Right lung (tissue), 5 donors: ENCODE measurements around the gene TFAP2A. TPM values are rescaled to one million over a fixed set of nuclear protein-coding genes. Genes with fewer than 3 reads are reported as not detected.

Experiments used
- DNase-seq, 2 donors: peaks; one replicate each; pipeline ENCODE4 v3.0.0-alpha.2; 2013
- polyA plus RNA-seq, 5 donors: library from polyadenylated mRNA; unstranded; fragments of 120-200 nt; gene quantifications; one replicate each; pipeline versions ENCODE4 v1.2.1 to v1.2.3, GENCODE V29; 2013; ENCODE audit warnings: inconsistent platforms in 1 of 5, low replicate concordance in 1 of 5; ENCODE audit not compliant: insufficient read length in 5 of 5, insufficient read depth in 1 of 5

Gene TFAP2A
- polyA plus RNA-seq, 5 donors, result 0.23 to 0.45 (median 0.36) TPM

GRCh38 chr6:10401004-10401536 is 13.8 kb downstream of the TFAP2A start:
- DNase-seq, result no peak

- no peak for DNase-seq
Measured at GRCh38 chr6:10400330-10400729, 14.5 kb downstream of the TFAP2A start.

- DNase-seq, result no peak
Measured at GRCh38 chr6:10399451-10399850, 15.4 kb downstream of the TFAP2A start.

GRCh38 chr6:10398446-10399218 is 16.2 kb downstream of the TFAP2A start:
- DNase-seq, result no peak

- no peak for DNase-seq
Measured at GRCh38 chr6:10397756-10398445, 17.0 kb downstream of the TFAP2A start.

- no peak for DNase-seq
Measured at GRCh38 chr6:10396785-10397184, 18.1 kb downstream of the TFAP2A start.

GRCh38 chr6:10395704-10396546 is 18.9 kb downstream of the TFAP2A start:
- no peak for DNase-seq

- DNase-seq, result no peak
Measured at GRCh38 chr6:10395171-10395703, 19.6 kb downstream of the TFAP2A start.

GRCh38 chr6:10393544-10394225 is 21.2 kb downstream of the TFAP2A start:
- no peak for DNase-seq

- DNase-seq, result no peak
Measured at GRCh38 chr6:10391799-10392198, 23.1 kb downstream of the TFAP2A start.

GRCh38 chr6:10391299-10391630 is 23.6 kb downstream of the TFAP2A start:
- DNase-seq, result no peak

- DNase-seq, result no peak
Measured at GRCh38 chr6:10390495-10391298, 24.2 kb downstream of the TFAP2A start.

- no peak for DNase-seq
Measured at GRCh38 chr6:10389739-10390494, 25.0 kb downstream of the TFAP2A start.

- DNase-seq, result no peak
Measured at GRCh38 chr6:10386756-10387654, 27.9 kb downstream of the TFAP2A start.

- no peak for DNase-seq
Measured at GRCh38 chr6:10386220-10386619, 28.7 kb downstream of the TFAP2A start.

- DNase-seq, result no peak
Measured at GRCh38 chr6:10385524-10386132, 29.2 kb downstream of the TFAP2A start.

GRCh38 chr6:10384610-10385523 is 30.0 kb downstream of the TFAP2A start:
- DNase-seq, result no peak
